ENCODE results near the gene EHMT1.

DNA sequence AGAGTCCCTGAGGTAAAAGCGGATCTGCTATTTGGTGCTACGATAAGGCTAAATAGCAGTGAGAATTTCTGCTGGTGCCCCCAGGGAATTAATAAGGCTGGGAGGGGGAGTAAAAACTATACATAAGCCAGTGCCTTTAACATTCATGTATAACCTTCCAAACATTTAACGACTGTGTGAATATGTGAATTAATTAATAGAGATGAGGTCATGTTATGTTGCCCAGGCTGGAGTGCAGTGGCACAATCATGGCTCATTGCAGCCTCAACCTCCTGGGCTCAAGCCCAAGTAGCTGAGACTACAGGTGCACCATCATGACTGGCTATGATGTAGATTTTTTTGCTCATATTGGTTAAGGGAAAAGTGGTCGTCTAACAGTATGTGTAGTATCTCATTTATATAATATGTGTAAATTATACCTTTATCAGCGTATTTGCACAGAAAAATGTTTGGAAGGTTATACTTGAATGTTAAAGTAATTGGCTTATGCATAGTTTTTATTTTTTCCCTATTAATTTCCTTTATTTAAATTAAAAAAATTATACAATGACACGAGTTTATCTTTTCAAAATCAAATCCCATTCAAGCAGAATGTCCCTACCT, 64.6 kb downstream of the EHMT1 start:
- TF ChIP-seq, protein P1, sequence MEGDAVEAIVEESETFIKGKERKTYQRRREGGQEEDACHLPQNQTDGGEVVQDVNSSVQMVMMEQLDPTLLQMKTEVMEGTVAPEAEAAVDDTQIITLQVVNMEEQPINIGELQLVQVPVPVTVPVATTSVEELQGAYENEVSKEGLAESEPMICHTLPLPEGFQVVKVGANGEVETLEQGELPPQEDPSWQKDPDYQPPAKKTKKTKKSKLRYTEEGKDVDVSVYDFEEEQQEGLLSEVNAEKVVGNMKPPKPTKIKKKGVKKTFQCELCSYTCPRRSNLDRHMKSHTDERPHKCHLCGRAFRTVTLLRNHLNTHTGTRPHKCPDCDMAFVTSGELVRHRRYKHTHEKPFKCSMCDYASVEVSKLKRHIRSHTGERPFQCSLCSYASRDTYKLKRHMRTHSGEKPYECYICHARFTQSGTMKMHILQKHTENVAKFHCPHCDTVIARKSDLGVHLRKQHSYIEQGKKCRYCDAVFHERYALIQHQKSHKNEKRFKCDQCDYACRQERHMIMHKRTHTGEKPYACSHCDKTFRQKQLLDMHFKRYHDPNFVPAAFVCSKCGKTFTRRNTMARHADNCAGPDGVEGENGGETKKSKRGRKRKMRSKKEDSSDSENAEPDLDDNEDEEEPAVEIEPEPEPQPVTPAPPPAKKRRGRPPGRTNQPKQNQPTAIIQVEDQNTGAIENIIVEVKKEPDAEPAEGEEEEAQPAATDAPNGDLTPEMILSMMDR (IDR thresholded peaks at IDR 0.05; ENCODE audit: poor library complexity), result no peak
- TF ChIP-seq EZH2 (IDR thresholded peaks at IDR 0.05; ENCODE audit: borderline replicate concordance), result no peak
- TF ChIP-seq EZH2phosphoT487 (IDR thresholded peaks at IDR 0.05; ENCODE audit: low read depth, severe bottlenecking, unreplicated experiment), result no peak
